Measurements from ENCODE around the gene ANGPTL4.
"Not testable (repeated sequence)": the region's sequence is repeated elsewhere in the genome, so short reads cannot be mapped to it uniquely, and the experiment has no call there.

DNA sequence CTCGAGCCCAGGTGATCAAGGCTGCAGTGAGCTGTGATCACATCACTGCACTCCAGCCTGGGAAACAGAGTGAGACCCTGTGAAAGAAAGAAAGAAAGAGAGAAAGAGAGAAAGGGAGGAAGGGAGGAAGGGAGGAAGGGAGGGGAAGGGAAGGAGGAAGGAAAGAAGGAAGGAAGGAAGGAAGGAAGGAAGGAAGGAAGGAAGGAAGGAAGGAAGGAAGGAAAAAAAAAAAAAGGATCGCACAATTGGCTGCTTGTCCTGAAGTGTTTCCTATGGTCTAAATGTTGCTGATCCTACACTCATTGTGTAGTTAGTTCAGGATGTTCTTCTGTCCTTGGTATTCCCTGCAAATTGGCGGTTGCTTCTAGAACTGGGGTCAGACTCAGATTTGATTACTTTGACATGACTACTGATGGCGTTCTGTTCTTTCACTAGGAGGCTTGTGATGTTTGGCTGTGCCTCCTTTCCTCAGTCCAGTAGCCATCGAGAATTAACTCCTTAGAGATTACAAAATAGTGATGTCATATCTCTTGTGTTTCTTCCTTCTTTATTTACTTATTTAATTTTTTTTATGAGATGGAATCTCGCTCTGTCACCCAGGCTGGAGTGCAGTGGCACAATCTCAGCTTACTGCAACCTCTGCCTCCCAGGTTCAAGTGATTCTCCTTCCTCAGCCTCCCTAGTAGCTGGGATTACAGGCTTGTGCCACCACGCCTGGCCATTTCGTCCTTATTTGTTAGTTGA, 14.2 kb upstream of the ANGPTL4 start:
- TF ChIP-seq, protein P1, sequence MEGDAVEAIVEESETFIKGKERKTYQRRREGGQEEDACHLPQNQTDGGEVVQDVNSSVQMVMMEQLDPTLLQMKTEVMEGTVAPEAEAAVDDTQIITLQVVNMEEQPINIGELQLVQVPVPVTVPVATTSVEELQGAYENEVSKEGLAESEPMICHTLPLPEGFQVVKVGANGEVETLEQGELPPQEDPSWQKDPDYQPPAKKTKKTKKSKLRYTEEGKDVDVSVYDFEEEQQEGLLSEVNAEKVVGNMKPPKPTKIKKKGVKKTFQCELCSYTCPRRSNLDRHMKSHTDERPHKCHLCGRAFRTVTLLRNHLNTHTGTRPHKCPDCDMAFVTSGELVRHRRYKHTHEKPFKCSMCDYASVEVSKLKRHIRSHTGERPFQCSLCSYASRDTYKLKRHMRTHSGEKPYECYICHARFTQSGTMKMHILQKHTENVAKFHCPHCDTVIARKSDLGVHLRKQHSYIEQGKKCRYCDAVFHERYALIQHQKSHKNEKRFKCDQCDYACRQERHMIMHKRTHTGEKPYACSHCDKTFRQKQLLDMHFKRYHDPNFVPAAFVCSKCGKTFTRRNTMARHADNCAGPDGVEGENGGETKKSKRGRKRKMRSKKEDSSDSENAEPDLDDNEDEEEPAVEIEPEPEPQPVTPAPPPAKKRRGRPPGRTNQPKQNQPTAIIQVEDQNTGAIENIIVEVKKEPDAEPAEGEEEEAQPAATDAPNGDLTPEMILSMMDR (IDR thresholded peaks at IDR 0.05; ENCODE audit: low read depth, low read length, poor library complexity, severe bottlenecking), result not testable (repeated sequence)
- TF ChIP-seq EZH2phosphoT487 (IDR thresholded peaks at IDR 0.05; ENCODE audit: borderline replicate concordance, low read length), result not testable (repeated sequence)

Measured in DOHH2 (cell line).